Mesenchymal stem cell (in vitro differentiated cells and primary cell): Measurements from ENCODE around the gene POTEC.
"Not testable (repeated sequence)": the region's sequence is repeated elsewhere in the genome, so short reads cannot be mapped to it uniquely, and the experiment has no call there.

Experiments
- DNase-seq: peaks from one replicate; pipeline ENCODE4 v3.0.0-alpha.2; 2013
- H2AFZ ChIP-seq: one replicate; pipeline ENCODE4 v1.6.1; 2013; ENCODE audit warnings: low read depth, mild to moderate bottlenecking, control low read depth, inconsistent platforms, low read length, moderate library complexity
- H2AK5ac ChIP-seq: 2 replicates; pipeline ENCODE4 v1.6.1; 2013; ENCODE audit warnings: low read length, moderate library complexity, mild to moderate bottlenecking, inconsistent platforms; ENCODE audit not compliant: severe bottlenecking
- H2BK120ac ChIP-seq: one replicate; pipeline ENCODE4 v1.6.1; 2013; ENCODE audit warnings: low read depth, mild to moderate bottlenecking, inconsistent platforms, low read length, moderate library complexity
- H2BK12ac ChIP-seq, 2 experiments: one replicate each; pipeline ENCODE4 v1.6.1; 2013; ENCODE audit warnings: inconsistent platforms in 2 of 2, low read length in 2 of 2, mild to moderate bottlenecking in 2 of 2, moderate library complexity in 2 of 2, control low read depth in 1 of 2
- H2BK15ac ChIP-seq: one replicate; pipeline ENCODE4 v1.6.1; 2013; ENCODE audit warnings: mild to moderate bottlenecking, low read depth, inconsistent platforms; ENCODE audit not compliant: poor library complexity, severe bottlenecking
- H2BK5ac ChIP-seq: 2 replicates; pipeline ENCODE4 v1.6.1; 2013; ENCODE audit warnings: low read depth, mild to moderate bottlenecking, low read length, control low read depth, inconsistent platforms; ENCODE audit not compliant: poor library complexity, severe bottlenecking
- H3K14ac ChIP-seq, 2 experiments: one replicate each; pipeline ENCODE4 v1.6.1; 2013; ENCODE audit warnings: inconsistent platforms in 2 of 2, low read length in 2 of 2, control low read depth in 1 of 2, mild to moderate bottlenecking in 1 of 2, moderate library complexity in 1 of 2
- H3K18ac ChIP-seq, 2 experiments: one replicate each; pipeline ENCODE4 v1.6.1; 2013; ENCODE audit warnings: inconsistent platforms in 2 of 2, low read length in 2 of 2, control low read depth in 1 of 2, low read depth in 1 of 2, mild to moderate bottlenecking in 1 of 2
- H3K23ac ChIP-seq, 2 experiments: one replicate each; pipeline ENCODE4 v1.6.1; 2013; ENCODE audit warnings: inconsistent platforms in 2 of 2, low read length in 2 of 2, mild to moderate bottlenecking in 2 of 2, moderate library complexity in 2 of 2, control low read depth in 1 of 2
- H3K27ac ChIP-seq: 2 replicates; pipeline ENCODE4 v1.5.1; 2013; ENCODE audit warnings: mild to moderate bottlenecking, moderate library complexity, low read length, control low read depth, inconsistent platforms; ENCODE audit not compliant: poor library complexity, severe bottlenecking
- H3K27me3 ChIP-seq, 2 experiments: 2 replicates each; pipeline versions ENCODE4 v1.6.1 to v1.7.0; 2013; ENCODE audit warnings: low read length in 2 of 2, mild to moderate bottlenecking in 2 of 2, moderate library complexity in 2 of 2, control low read depth in 1 of 2, inconsistent platforms in 1 of 2; ENCODE audit not compliant: control insufficient read depth in 1 of 2, insufficient read depth in 1 of 2
- H3K36me3 ChIP-seq, 2 experiments: 2 replicates each; pipeline versions ENCODE4 v1.6.1 to v1.7.0; 2013; ENCODE audit warnings: low read length in 2 of 2, control low read depth in 1 of 2, inconsistent platforms in 1 of 2, low read depth in 1 of 2, mild to moderate bottlenecking in 1 of 2; ENCODE audit not compliant: insufficient read depth in 2 of 2, control insufficient read depth in 1 of 2
- H3K4ac ChIP-seq, 2 experiments: one replicate each; pipeline ENCODE4 v1.6.1; 2013; ENCODE audit warnings: inconsistent platforms in 2 of 2, low read length in 2 of 2, mild to moderate bottlenecking in 2 of 2, moderate library complexity in 2 of 2, control low read depth in 1 of 2, low read depth in 1 of 2
- H3K4me1 ChIP-seq: 2 replicates; pipeline ENCODE4 v1.6.1; 2013; ENCODE audit warnings: low read depth, low read length, control low read depth; ENCODE audit not compliant: control insufficient read depth, insufficient read depth
- H3K4me2 ChIP-seq: 2 replicates; pipeline ENCODE4 v1.6.1; 2013; ENCODE audit warnings: low read length, mild to moderate bottlenecking, inconsistent platforms; ENCODE audit not compliant: poor library complexity, severe bottlenecking
- H3K4me3 ChIP-seq, 2 experiments: 2 replicates each; pipeline versions ENCODE4 v1.5.1 to v1.7.0; 2013; ENCODE audit warnings: low read length in 2 of 2, mild to moderate bottlenecking in 2 of 2, control low read depth in 1 of 2, low read depth in 1 of 2; ENCODE audit not compliant: insufficient read depth in 1 of 2
- H3K79me1 ChIP-seq: replicated peaks from 2 replicates; pipeline ENCODE4 v1.6.1; 2013; ENCODE audit warnings: mild to moderate bottlenecking, control low read depth, low read length, inconsistent platforms; ENCODE audit not compliant: poor library complexity, severe bottlenecking
- H3K9ac ChIP-seq: 2 replicates; pipeline ENCODE4 v1.7.0; 2013; ENCODE audit warnings: mild to moderate bottlenecking, low read length, moderate library complexity
- H3K9me3 ChIP-seq: 2 replicates; pipeline ENCODE4 v1.7.0; 2013; ENCODE audit warnings: mild to moderate bottlenecking, low read length; ENCODE audit not compliant: control insufficient read depth
- H4K8ac ChIP-seq: one replicate; pipeline ENCODE4 v1.6.1; 2013; ENCODE audit warnings: inconsistent platforms, mild to moderate bottlenecking, low read length, moderate library complexity
- H4K91ac ChIP-seq: one replicate; pipeline ENCODE4 v1.6.1; 2013; ENCODE audit warnings: mild to moderate bottlenecking, low read length, inconsistent platforms
- WGBS: methylation state at CpG from one replicate; pipeline ENCODE4 v1.1.7; 2013; ENCODE audit warnings: mixed read lengths; 5-methylcytosine and 5-hydroxymethylcytosine counted together

POTEC gene

DNA sequence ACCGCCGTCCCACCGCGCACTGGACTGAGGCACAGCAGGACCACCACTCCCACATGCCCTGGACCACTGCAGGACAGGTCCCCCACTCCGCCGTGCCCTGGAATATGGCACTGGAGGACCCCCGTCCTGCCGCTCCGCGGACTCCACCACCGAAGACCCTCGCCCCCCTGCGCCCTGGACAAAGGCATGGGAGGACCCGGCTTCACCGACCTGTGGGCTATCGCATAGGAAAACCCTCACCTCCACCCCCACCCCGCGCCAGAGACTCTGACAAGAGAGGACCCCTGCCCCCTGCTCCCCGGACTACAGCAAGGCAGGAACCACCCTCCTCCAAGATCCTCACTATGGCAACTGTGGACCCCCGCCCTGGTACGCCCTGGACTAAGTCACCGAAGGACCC is 68.6 kb downstream of the POTEC start:
- H3K9me3 ChIP-seq, DNase-seq, H3K14ac ChIP-seq, H3K4ac ChIP-seq, H3K27ac ChIP-seq, H3K27me3 ChIP-seq, H2BK120ac ChIP-seq, H2BK5ac ChIP-seq, H2BK15ac ChIP-seq, H3K9ac ChIP-seq, H2AK5ac ChIP-seq, H3K79me1 ChIP-seq, H4K91ac ChIP-seq, H3K4me3 ChIP-seq, H4K8ac ChIP-seq, H2BK12ac ChIP-seq, H3K23ac ChIP-seq, H3K36me3 ChIP-seq, H3K18ac ChIP-seq, H3K4me2 ChIP-seq, H3K4me1 ChIP-seq, H2AFZ ChIP-seq: not testable (repeated sequence)
- 95% methylated on average over 14 of the region's 22 CpGs for WGBS

- H2AK5ac ChIP-seq, H3K18ac ChIP-seq, H2BK12ac ChIP-seq, H3K4me2 ChIP-seq, H3K27me3 ChIP-seq, H3K4ac ChIP-seq, H2BK15ac ChIP-seq, H2AFZ ChIP-seq, H3K14ac ChIP-seq, H3K4me3 ChIP-seq, H3K9ac ChIP-seq, H3K9me3 ChIP-seq, H3K27ac ChIP-seq, H4K8ac ChIP-seq, H3K36me3 ChIP-seq, H3K23ac ChIP-seq, H3K4me1 ChIP-seq, DNase-seq, H2BK5ac ChIP-seq, H3K79me1 ChIP-seq, H4K91ac ChIP-seq, H2BK120ac ChIP-seq: not testable (repeated sequence)
- 88% methylated on average over 17 of the region's 38 CpGs for WGBS
These were observed 69.2 kb downstream of the POTEC start for GRCh38 chr18:14474007-14474720.

GRCh38 chr18:14473250-14474006 is 70.0 kb downstream of the POTEC start:
- H4K8ac ChIP-seq, H3K79me1 ChIP-seq, H3K4me1 ChIP-seq, DNase-seq, H3K9me3 ChIP-seq, H2BK12ac ChIP-seq, H4K91ac ChIP-seq, H2BK5ac ChIP-seq, H3K36me3 ChIP-seq, H3K14ac ChIP-seq, H3K4me2 ChIP-seq, H3K9ac ChIP-seq, H2BK15ac ChIP-seq, H3K27ac ChIP-seq, H3K4ac ChIP-seq, H2AK5ac ChIP-seq, H2AFZ ChIP-seq, H3K27me3 ChIP-seq, H3K23ac ChIP-seq, H2BK120ac ChIP-seq, H3K18ac ChIP-seq, H3K4me3 ChIP-seq: not testable (repeated sequence)
- WGBS, result 91% methylated on average over 16 of the region's 23 CpGs

DNA sequence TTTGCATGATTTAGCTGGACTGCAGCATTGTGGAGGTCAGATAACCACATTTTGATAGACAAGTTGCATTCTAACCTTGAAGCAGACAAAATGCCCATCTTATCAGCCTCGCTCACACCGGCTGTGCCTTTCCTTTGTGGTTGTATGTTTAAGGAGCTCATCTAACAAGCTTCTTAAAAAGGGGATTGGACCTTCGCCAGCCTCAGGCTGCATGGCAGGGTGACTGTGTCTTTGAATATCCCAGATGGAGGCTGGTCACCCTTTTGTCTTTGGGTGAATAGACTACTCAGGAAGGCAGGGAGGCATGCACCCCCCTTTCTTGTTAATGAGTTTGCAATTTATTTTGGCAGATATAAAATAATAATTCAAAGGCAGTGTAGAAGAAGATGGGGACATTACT is 72.1 kb downstream of the POTEC start:
- not testable (repeated sequence) for H3K4me3 ChIP-seq, H3K27me3 ChIP-seq, H3K18ac ChIP-seq, H3K4ac ChIP-seq, H2BK120ac ChIP-seq, H3K79me1 ChIP-seq, H2AFZ ChIP-seq, H3K36me3 ChIP-seq, H3K23ac ChIP-seq, H2BK5ac ChIP-seq, H2BK12ac ChIP-seq, H4K8ac ChIP-seq, H2BK15ac ChIP-seq, H3K4me1 ChIP-seq, H2AK5ac ChIP-seq, H3K9me3 ChIP-seq, H3K4me2 ChIP-seq, H3K27ac ChIP-seq, H3K9ac ChIP-seq, H4K91ac ChIP-seq, H3K14ac ChIP-seq, DNase-seq
- 87% methylated on average over 3 of the region's 3 CpGs for WGBS
